Epithelial cell of proximal tubule (primary cell): Measurements from ENCODE around the gene EHBP1. TPM values are rescaled to one million over a fixed set of nuclear protein-coding genes. Genes with fewer than 3 reads are reported as not detected.

Experiments
- DNase-seq: peaks from one replicate; pipeline ENCODE4 v3.0.0-alpha.2; 2011; ENCODE audit warnings: low read depth
- H3K4me3 ChIP-seq: 2 replicates; pipeline ENCODE4 v1.5.1; 2011; ENCODE audit warnings: low read depth, mild to moderate bottlenecking, low read length
- CTCF ChIP-seq: conservative IDR thresholded peaks from 2 replicates; pipeline ENCODE4 v1.5.1; 2012; ENCODE audit warnings: low read depth, mild to moderate bottlenecking, low read length
- total RNA-seq: library from RNA; depleted of rRNA; stranded (reverse); fragments of >200 nt; gene quantifications from 2 replicates; pipeline ENCODE4 v1.2.3, GENCODE V29; 2015

The EHBP1 gene
- total RNA-seq, 1 donor from 2014 or later: 18.1 TPM

GRCh38 chr2:62716768-62717167 is 11.3 kb downstream of the EHBP1 start:
- no peak overlapping the region for H3K4me3 ChIP-seq
- no peak for TF ChIP-seq CTCF
- no peak for DNase-seq

GRCh38 chr2:62717503-62718081 is 12.1 kb downstream of the EHBP1 start:
- no peak for DNase-seq
- no peak overlapping the region for H3K4me3 ChIP-seq
- no peak for TF ChIP-seq CTCF

- H3K4me3 ChIP-seq: no peak overlapping the region
- DNase-seq: no peak
- TF ChIP-seq CTCF: no peak
Observed at GRCh38 chr2:62718225-62718822, 12.8 kb downstream of the EHBP1 start.

- TF ChIP-seq CTCF: no peak
Observed at GRCh38 chr2:62719757-62720156, 14.2 kb downstream of the EHBP1 start.

GRCh38 chr2:62722679-62723078 is 17.2 kb downstream of the EHBP1 start:
- no peak for TF ChIP-seq CTCF
- no peak overlapping the region for H3K4me3 ChIP-seq
- DNase-seq: no peak

More at GRCh38 chr2:62719757-62720156, 14.2 kb downstream of the EHBP1 start:
- no peak for DNase-seq
- no peak overlapping the region for H3K4me3 ChIP-seq

- TF ChIP-seq CTCF: no peak
- no peak for DNase-seq
- H3K4me3 ChIP-seq: no peak overlapping the region
Observed at GRCh38 chr2:62723253-62723652, 17.7 kb downstream of the EHBP1 start.

- H3K4me3 ChIP-seq: no peak overlapping the region
- no peak for TF ChIP-seq CTCF
- DNase-seq: no peak
Observed at GRCh38 chr2:62724106-62724505, 18.6 kb downstream of the EHBP1 start.
